ENCODE results near the gene LRRC8C.

LRRC8C gene

DNA sequence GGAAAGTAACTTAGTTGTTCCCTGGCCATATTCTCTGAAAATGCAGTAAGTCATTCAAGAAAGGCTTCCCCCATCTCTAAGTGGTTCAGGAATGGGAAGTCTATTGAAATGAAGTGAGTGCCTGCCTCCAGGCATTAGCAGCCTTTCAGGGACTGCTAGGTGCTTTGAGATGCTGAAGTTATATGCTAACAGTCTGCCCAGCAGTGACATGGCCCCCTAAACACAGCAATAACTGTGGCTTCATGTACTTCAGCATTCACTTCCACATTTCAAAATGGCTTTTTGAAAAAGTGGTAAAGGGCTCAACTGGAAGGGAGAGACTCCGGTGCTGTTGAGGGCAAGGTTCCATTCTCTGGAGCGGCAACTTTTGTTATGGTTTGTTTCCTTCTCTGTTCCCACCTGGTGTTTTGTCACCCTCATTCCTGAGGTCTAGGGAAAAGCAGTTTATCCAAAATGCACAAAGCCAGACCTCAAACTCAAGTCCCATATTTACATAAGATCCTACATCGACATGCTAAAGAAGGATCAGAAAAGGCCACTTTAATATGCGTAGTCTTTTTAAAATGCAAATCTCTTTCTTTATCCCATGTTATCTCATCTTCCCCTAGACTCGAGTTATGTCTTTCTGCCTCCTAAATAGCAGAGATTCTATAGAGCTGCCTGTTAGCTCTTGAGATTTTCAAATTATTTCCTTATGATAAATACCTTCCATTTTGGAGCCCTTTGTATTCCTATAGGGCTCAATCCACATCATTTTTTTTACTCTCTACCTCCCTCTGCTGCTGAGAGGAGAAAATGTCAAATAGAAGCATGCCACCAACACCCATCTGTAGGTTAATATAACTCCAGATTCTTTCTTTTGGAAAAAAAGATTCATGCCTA lies 34.2 kb upstream of the LRRC8C start:
- DNase-seq = no peak
- H3K4me1 ChIP-seq (ENCODE audit: control insufficient read depth, insufficient read depth, low read length, poor library complexity, severe bottlenecking) = peaks cover 12% of the 10 kb centered on the region

DNA sequence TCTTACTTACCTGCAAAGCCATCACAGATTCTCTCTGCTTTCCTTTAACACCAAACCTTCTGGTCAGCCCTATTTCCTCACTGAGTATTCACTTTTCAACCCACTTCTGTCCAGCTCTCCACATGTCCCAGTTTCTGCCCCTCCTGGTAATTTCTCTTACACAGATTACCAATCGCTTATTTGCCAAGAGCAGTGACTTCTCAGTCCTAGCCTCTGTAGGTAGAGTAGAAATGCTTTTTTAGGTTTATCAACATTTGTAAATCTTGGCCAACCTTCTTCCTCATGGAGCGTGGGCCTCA lies 33.6 kb upstream of the LRRC8C start:
- no peak for DNase-seq
- no peaks in the 10 kb centered on the region for H3K27me3 ChIP-seq (replicated peaks; ENCODE audit: control insufficient read depth, insufficient read depth, low read length, poor library complexity, severe bottlenecking)
- H3K4me1 ChIP-seq (ENCODE audit: control insufficient read depth, insufficient read depth, low read length, poor library complexity, severe bottlenecking) = peaks cover 18% of the 10 kb centered on the region
- H3K4me3 ChIP-seq (ENCODE audit: insufficient read depth, low read depth, low read length, poor library complexity, severe bottlenecking) = no peak overlapping the region
- H3K9me3 ChIP-seq (ENCODE audit: control insufficient read depth, low read length) = no peaks in the 10 kb centered on the region
- no peaks in the 10 kb centered on the region for H3K36me3 ChIP-seq (ENCODE audit: control insufficient read depth, insufficient read depth, low read length)
- H3K27ac ChIP-seq (ENCODE audit: insufficient read depth, low read length, poor library complexity, severe bottlenecking) = no peak overlapping the region

More for the DNA sequence above, 34.2 kb upstream of the LRRC8C start:
- Histone ChIP-seq H3K36me3 (ENCODE audit: control insufficient read depth, insufficient read depth, low read length) (no peaks in the 10 kb centered on the region), H3K4me3 (ENCODE audit: insufficient read depth, low read depth, low read length, poor library complexity, severe bottlenecking) (no peak overlapping the region), H3K27me3 (replicated peaks; ENCODE audit: control insufficient read depth, insufficient read depth, low read length, poor library complexity, severe bottlenecking) (no peaks in the 10 kb centered on the region), H3K9me3 (ENCODE audit: control insufficient read depth, low read length) (no peaks in the 10 kb centered on the region), H3K27ac (ENCODE audit: insufficient read depth, low read length, poor library complexity, severe bottlenecking) (no peak overlapping the region)

DNA sequence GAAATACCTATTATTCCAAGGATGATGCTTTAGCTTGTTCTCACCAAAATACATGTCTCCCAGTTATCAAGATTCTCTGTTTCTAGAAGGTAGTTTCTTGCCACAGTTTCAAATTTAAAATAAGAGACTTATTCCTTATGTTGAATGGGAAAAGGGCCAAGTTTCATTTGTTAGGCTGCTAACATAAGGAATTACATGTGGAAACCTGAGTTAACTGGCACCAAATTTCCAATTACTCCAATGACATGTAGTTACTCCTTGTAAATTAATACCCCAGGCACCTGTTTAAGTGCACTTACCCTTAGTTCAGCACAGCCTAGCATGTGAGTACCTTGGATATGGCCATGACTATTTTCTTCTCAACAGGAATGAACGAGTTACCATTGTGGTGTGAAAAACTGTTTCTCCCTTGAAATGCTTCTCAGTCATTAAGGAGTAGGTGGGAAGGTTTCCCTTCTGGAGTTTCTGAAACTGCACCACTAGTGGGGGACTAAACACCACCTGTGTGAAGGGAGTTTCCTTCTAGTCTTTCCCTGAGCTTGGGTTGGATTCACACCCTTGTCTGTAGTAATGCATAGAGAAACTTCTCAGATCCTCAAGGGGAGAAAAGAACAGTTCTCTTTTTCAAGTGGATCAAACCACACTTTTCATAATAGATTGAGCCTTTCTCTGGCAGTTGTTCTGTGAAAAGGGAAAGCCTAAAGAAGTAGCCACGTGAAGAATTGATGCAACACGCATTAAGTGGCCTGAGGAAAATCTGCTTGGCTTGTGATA lies 32.3 kb upstream of the LRRC8C start:
- Histone ChIP-seq H3K9me3 (ENCODE audit: control insufficient read depth, low read length) (no peaks in the 10 kb centered on the region), H3K27me3 (replicated peaks; ENCODE audit: control insufficient read depth, insufficient read depth, low read length, poor library complexity, severe bottlenecking) (no peaks in the 10 kb centered on the region), H3K36me3 (ENCODE audit: control insufficient read depth, insufficient read depth, low read length) (no peaks in the 10 kb centered on the region), H3K4me3 (ENCODE audit: insufficient read depth, low read depth, low read length, poor library complexity, severe bottlenecking) (no peak overlapping the region), H3K4me1 (ENCODE audit: control insufficient read depth, insufficient read depth, low read length, poor library complexity, severe bottlenecking) (peaks cover 31% of the 10 kb centered on the region), H3K27ac (ENCODE audit: insufficient read depth, low read length, poor library complexity, severe bottlenecking) (no peak overlapping the region)
- no peak for DNase-seq

DNA sequence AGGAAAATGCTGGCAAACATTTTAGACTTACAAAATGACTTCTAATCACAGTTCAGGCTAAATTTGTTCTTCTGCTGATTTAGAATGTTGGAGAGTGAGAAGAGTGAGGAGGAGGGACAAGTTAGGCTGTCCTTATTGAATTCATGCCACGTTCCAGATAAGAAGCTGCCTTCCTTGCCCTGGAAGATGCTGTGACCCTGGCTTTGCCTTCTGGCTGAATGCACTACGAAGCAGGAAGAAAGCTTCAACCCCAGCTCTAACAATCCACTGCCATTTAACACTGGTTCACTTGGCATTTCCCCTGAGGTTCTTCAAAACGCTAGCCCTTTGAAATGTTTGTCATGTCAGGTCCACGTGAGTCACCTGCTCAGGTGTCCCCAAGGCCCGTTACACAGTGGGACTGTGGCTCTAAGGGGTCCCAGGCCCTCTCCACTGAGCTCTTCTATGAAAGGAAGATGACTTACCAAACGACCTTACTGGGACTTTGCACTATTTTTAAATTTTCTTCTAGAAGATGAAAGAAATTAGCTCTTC lies 30.0 kb upstream of the LRRC8C start:
- Histone ChIP-seq H3K4me1 (ENCODE audit: control insufficient read depth, insufficient read depth, low read length, poor library complexity, severe bottlenecking) (peaks cover 54% of the 10 kb centered on the region), H3K4me3 (ENCODE audit: insufficient read depth, low read depth, low read length, poor library complexity, severe bottlenecking) (no peak overlapping the region), H3K27ac (ENCODE audit: insufficient read depth, low read length, poor library complexity, severe bottlenecking) (peak overlapping the region; percentile 91), H3K36me3 (ENCODE audit: control insufficient read depth, insufficient read depth, low read length) (no peaks in the 10 kb centered on the region), H3K27me3 (replicated peaks; ENCODE audit: control insufficient read depth, insufficient read depth, low read length, poor library complexity, severe bottlenecking) (no peaks in the 10 kb centered on the region), H3K9me3 (ENCODE audit: control insufficient read depth, low read length) (no peaks in the 10 kb centered on the region)
- no peak for DNase-seq

DNA sequence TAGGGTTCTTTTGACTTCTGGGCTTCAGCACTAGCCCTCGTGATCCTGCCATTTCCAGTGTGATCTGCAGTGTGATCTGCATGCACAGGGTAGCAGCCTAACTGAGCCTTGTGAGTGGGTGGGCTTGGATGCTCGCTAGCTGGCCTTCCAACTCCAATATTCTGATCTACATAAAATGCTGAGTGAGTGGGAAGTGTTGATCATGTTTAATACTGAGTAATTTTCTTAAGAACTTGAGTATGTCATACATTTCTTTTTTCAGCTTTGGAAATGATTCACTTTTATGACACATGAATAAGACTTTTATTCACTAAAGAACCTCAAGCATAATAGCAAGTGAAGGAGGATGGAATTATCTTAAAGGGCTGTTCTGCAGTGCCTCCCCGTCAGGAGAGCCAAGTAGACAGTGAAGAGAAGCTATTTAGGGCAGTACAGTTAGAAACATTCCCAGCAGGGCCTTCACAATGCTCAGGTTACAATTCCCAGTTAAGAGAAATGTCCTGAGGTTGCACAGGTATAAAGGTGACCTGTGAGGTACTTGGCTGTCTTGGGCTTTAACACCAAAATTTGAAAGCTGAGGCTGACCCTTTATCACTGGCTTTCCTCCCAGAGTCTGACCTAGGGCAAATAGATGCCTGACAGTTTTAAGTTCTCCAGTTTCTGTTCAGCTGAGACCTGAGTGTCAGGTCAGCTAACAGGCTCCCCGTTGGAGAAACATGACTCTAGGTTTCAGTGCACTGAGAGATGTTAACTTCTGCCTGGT lies 29.1 kb upstream of the LRRC8C start:
- H3K27me3 ChIP-seq (replicated peaks; ENCODE audit: control insufficient read depth, insufficient read depth, low read length, poor library complexity, severe bottlenecking) = no peaks in the 10 kb centered on the region
- H3K4me3 ChIP-seq (ENCODE audit: insufficient read depth, low read depth, low read length, poor library complexity, severe bottlenecking) = no peak overlapping the region
- no peaks in the 10 kb centered on the region for H3K9me3 ChIP-seq (ENCODE audit: control insufficient read depth, low read length)
- H3K4me1 ChIP-seq (ENCODE audit: control insufficient read depth, insufficient read depth, low read length, poor library complexity, severe bottlenecking) = peaks cover 55% of the 10 kb centered on the region
- no peaks in the 10 kb centered on the region for H3K36me3 ChIP-seq (ENCODE audit: control insufficient read depth, insufficient read depth, low read length)
- no peak for DNase-seq
- H3K27ac ChIP-seq (ENCODE audit: insufficient read depth, low read length, poor library complexity, severe bottlenecking) = peak overlapping the region; percentile 91

DNA sequence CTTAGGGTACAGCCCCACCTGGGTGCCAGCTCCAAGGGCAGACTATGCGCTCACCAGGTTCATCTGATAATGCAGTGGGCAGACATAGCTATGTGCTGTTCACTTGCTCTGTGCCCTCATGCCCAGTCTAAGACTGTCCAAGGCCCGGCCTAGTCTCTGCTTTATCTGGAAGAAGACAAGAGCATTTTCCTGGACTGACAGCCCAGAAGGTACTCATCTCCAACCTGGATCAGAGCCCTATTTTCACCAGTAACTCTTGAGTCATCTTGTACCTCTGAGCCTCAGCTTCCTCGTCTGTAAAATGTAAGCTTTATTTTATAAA lies 28.5 kb upstream of the LRRC8C start:
- no peaks in the 10 kb centered on the region for H3K9me3 ChIP-seq (ENCODE audit: control insufficient read depth, low read length)
- H3K4me1 ChIP-seq (ENCODE audit: control insufficient read depth, insufficient read depth, low read length, poor library complexity, severe bottlenecking) = peaks cover 60% of the 10 kb centered on the region
- H3K27ac ChIP-seq (ENCODE audit: insufficient read depth, low read length, poor library complexity, severe bottlenecking) = peak overlapping the region; percentile 91
- no peak for DNase-seq
- no peaks in the 10 kb centered on the region for H3K36me3 ChIP-seq (ENCODE audit: control insufficient read depth, insufficient read depth, low read length)
- H3K4me3 ChIP-seq (ENCODE audit: insufficient read depth, low read depth, low read length, poor library complexity, severe bottlenecking) = no peak overlapping the region
- no peaks in the 10 kb centered on the region for H3K27me3 ChIP-seq (replicated peaks; ENCODE audit: control insufficient read depth, insufficient read depth, low read length, poor library complexity, severe bottlenecking)

DNA sequence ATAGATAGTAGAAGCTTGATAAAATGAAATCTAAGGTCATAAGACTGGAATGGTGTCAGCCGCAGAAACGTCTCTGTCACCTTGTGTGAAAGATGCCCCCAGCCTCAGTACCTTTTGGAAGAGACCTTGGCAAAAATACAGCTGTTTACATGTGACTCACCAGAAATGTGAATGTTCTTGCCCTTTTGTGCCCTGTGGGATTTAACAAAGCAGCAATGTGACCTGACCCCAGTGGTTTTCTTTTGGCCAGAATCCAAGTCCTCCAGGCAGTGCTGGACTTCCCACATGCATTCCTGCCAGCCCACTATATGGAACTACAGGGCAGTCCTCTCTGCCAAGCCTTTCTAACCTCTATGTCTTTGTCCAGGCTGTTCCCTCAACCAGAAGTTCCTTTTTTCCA lies 27.2 kb upstream of the LRRC8C start:
- no peak for DNase-seq
- H3K27ac ChIP-seq (ENCODE audit: insufficient read depth, low read length, poor library complexity, severe bottlenecking) = peak overlapping the region; percentile 91
- no peaks in the 10 kb centered on the region for H3K9me3 ChIP-seq (ENCODE audit: control insufficient read depth, low read length)
- no peaks in the 10 kb centered on the region for H3K36me3 ChIP-seq (ENCODE audit: control insufficient read depth, insufficient read depth, low read length)
- H3K4me3 ChIP-seq (ENCODE audit: insufficient read depth, low read depth, low read length, poor library complexity, severe bottlenecking) = no peak overlapping the region
- no peaks in the 10 kb centered on the region for H3K27me3 ChIP-seq (replicated peaks; ENCODE audit: control insufficient read depth, insufficient read depth, low read length, poor library complexity, severe bottlenecking)
- peaks cover 73% of the 10 kb centered on the region for H3K4me1 ChIP-seq (ENCODE audit: control insufficient read depth, insufficient read depth, low read length, poor library complexity, severe bottlenecking)

DNA sequence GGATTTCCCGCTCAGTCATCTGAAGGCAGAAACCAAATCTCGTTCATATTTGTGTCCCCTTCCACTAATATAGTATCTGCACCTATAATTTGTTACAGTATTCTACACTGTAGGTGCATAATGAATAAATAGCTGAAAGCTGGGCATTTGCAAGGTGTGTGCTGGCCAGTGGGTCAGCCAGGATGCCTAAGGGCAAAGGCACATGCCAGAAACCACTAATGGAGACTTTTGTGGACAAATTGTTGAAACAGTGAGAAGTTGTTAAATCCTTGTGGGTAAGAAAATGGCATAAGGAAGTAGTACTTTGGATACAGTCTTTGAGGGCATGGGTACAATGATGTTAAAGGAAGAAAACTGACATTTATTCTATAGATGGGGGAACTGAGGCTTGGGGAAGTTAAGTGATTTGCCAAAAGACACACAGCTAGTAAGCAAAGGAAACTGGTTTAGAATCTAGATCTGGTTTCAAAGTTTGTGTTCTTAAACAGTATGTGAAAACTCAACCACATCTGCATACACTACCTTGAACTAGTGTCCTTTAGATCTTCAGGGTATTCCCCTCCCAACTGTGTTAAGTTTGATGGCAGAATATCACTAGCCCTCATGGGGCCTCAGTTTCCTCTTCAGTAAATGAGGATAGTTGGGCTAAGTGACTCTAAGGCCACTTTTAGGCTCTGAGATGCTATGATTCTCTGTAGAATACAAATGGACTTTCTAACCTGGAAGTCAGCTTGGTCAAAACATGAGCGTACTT lies 26.5 kb upstream of the LRRC8C start:
- Histone ChIP-seq H3K36me3 (ENCODE audit: control insufficient read depth, insufficient read depth, low read length) (no peaks in the 10 kb centered on the region), H3K27me3 (replicated peaks; ENCODE audit: control insufficient read depth, insufficient read depth, low read length, poor library complexity, severe bottlenecking) (no peaks in the 10 kb centered on the region), H3K9me3 (ENCODE audit: control insufficient read depth, low read length) (no peaks in the 10 kb centered on the region), H3K27ac (ENCODE audit: insufficient read depth, low read length, poor library complexity, severe bottlenecking) (peak overlapping the region; percentile 91), H3K4me3 (ENCODE audit: insufficient read depth, low read depth, low read length, poor library complexity, severe bottlenecking) (no peak overlapping the region), H3K4me1 (ENCODE audit: control insufficient read depth, insufficient read depth, low read length, poor library complexity, severe bottlenecking) (peaks cover 80% of the 10 kb centered on the region)
- no peak for DNase-seq

DNA sequence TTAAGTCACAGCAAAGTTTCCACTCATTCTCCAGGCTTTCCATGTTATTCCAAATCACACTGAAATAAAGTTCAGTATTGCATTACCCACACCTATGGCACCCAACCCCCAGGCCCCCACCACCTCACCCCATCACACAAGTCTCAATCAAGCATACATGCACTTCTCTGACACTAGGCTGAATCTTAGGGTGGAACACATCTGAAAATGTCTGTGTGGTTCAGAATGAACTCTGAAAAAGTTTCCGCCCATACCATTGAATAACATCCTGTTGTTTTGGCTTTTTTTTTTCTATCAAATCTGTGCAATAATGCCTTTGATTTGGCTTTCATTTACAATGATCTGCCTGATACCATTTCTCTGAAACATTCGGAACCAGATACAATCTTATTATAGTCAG lies 25.8 kb upstream of the LRRC8C start:
- Histone ChIP-seq H3K4me1 (ENCODE audit: control insufficient read depth, insufficient read depth, low read length, poor library complexity, severe bottlenecking) (peaks cover 85% of the 10 kb centered on the region), H3K27me3 (replicated peaks; ENCODE audit: control insufficient read depth, insufficient read depth, low read length, poor library complexity, severe bottlenecking) (no peaks in the 10 kb centered on the region), H3K4me3 (ENCODE audit: insufficient read depth, low read depth, low read length, poor library complexity, severe bottlenecking) (peak overlapping the region; percentile 6), H3K9me3 (ENCODE audit: control insufficient read depth, low read length) (no peaks in the 10 kb centered on the region), H3K36me3 (ENCODE audit: control insufficient read depth, insufficient read depth, low read length) (no peaks in the 10 kb centered on the region), H3K27ac (ENCODE audit: insufficient read depth, low read length, poor library complexity, severe bottlenecking) (peak overlapping the region; percentile 91)
- peak in 1 of 3 donors; percentile 32 for DNase-seq
